ENCODE results near the gene SPTLC2.

- TF ChIP-seq CTCF (conservative IDR thresholded peaks at IDR 0.05) = no peak
- TF ChIP-seq EZH2 (IDR thresholded peaks at IDR 0.05; ENCODE audit: low read depth) = no peak
These were observed 113.3 kb downstream of the SPTLC2 start for GRCh38 chr14:77503138-77503537.

Measured in PC-9 (cell line).